NCI-H2029 (cell line): ENCODE data around the gene TMIE.
"Not testable (repeated sequence)": the region's sequence is repeated elsewhere in the genome, so short reads cannot be mapped to it uniquely, and the experiment has no call there.

Experiments
- DNase-seq: peaks from one replicate; lab custom pipeline; 2025; lab: John Stamatoyannopoulos, UW

TMIE gene

GRCh38 chr3:46685446-46685845 lies 15.7 kb upstream of the TMIE start:
- no peak for DNase-seq

GRCh38 chr3:46690798-46691197 lies 10.4 kb upstream of the TMIE start:
- DNase-seq = peak; percentile 30

GRCh38 chr3:46692566-46692990 lies 8.6 kb upstream of the TMIE start:
- no peak for DNase-seq

- peak; percentile 45 for DNase-seq
Measured at GRCh38 chr3:46693038-46693891, 7.9 kb upstream of the TMIE start, which contains the start of gene ALS2CL. TSS of gene ALS2CL (minus strand) at chr3:46693679. CDS start at chr3:46689440, 4,239 bp downstream.

GRCh38 chr3:46693892-46694226 lies 7.3 kb upstream of the TMIE start:
- DNase-seq = no peak

GRCh38 chr3:46694520-46694919 lies 6.7 kb upstream of the TMIE start:
- no peak for DNase-seq

GRCh38 chr3:46695177-46695961 lies 5.8 kb upstream of the TMIE start:
- peak; percentile 25 for DNase-seq

- DNase-seq = no peak
Measured at GRCh38 chr3:46695962-46696894, 5.0 kb upstream of the TMIE start.

GRCh38 chr3:46699676-46700523 lies 1.3 kb upstream of the TMIE start:
- DNase-seq = no peak

GRCh38 chr3:46700772-46701171 lies 420 bp upstream of the TMIE start:
- peak; percentile 63 for DNase-seq

- no peak for DNase-seq
Measured at GRCh38 chr3:46702246-46703012, 1.2 kb downstream of the TMIE start.

- no peak for DNase-seq
Measured at GRCh38 chr3:46703013-46703520, 1.9 kb downstream of the TMIE start.

GRCh38 chr3:46704346-46704745 lies 3.2 kb downstream of the TMIE start:
- DNase-seq = not testable (repeated sequence)

- DNase-seq = peak; percentile 84
Measured at GRCh38 chr3:46705022-46705530, 3.9 kb downstream of the TMIE start.

GRCh38 chr3:46705751-46706552 lies 4.8 kb downstream of the TMIE start:
- DNase-seq = no peak

GRCh38 chr3:46706771-46707582 lies 5.8 kb downstream of the TMIE start:
- DNase-seq = no peak

GRCh38 chr3:46707601-46708011 lies 6.4 kb downstream of the TMIE start:
- DNase-seq = no peak
